Measurements from ENCODE around the gene APLNR.

- TF ChIP-seq POLR2AphosphoS5 (IDR thresholded peaks at IDR 0.05; ENCODE audit: low read depth, low read length) (no peak), TAF1 (IDR thresholded peaks at IDR 0.05; ENCODE audit: borderline replicate concordance, insufficient read depth, low read length) (no peak), REST (IDR thresholded peaks at IDR 0.05; ENCODE audit: insufficient read depth in 1 of 2, low read depth in 2 of 2, low read length in 2 of 2) (no peak)
Measured at GRCh38 chr11:57224537-57224936, 12.5 kb downstream of the APLNR start.
